ENCODE measurements around the gene PUM1.

The PUM1 gene

DNA sequence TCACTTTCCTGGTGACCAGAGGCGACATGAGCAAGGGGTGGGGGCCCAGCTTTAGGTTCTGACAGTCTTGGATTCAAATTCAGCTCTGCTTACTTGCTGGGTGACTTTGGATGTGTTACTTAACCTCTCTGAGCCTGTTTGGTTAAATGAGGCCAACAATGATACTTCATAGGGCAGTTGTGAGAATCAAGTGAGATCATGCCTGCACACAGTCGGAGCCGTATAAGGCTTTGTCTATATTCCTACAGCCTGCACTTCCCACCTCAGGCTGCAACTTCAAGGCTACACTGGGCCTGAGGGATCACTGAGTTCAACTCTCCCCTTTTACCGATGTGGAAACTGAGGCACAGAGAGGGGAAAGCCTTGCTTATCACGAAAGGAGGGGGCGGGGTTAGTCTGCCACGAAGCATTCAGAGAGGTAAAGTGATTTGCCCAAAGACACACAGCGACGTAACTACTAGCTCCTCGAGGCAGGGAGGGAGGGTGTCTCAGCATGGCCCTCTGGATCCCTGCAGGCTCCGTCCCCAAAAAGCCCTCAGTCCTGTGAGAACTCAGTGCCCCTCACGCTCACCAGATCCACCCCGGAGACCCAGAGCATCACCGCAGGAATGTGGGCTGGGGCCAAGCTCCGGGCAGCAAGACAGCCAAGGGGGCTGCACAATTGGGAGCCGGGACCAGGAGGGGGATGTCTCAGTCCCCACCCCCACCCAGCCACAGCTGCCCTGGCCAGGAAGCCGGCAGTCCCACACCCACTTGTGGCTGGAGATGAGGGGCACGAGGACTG, 181.9 kb downstream of the PUM1 start:
- intact Hi-C loops (cut with DNase I): no loop called here
- DNase-seq: peak in 8 of 10 donors; percentile 34 to 89 (median 68)

DNA sequence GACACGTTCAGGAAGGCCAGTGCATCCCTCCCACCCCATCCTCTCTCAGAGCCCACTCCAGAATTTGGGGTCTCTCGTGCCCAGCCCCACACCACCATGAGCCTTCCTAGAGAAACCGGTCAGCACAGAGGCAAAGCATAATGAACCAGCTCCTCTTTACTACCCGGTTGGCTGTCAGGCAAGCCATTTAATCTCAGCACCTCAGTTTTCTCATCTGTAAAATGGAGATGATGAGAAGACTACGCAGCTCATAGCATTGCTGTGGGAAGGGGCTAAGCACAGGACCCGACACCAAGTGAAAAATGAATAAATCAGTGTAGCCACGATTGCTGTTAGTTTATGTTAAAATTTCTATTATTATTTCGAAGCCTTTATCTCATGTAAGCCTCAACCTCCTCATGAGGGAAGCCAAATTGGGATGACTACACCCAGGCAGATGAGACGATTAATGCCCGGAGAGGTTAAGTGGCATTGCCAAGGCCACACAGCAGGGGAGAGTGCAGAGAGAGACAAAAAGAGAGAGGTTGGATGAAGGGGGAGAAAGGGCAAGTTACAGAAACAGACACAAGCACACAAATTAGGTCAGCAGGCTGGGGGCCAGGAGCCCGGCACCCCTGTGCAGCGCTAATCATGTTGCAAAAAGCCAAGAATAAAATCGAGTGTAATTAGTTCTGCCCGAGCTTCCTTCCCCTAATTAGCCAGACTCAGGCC, 182.7 kb downstream of the PUM1 start:
- no peak for DNase-seq
- intact Hi-C loops (cut with DNase I): no loop called here
